ENCODE measurements around the gene LIMS3.
"Not testable (repeated sequence)": the region's sequence is repeated elsewhere in the genome, so short reads cannot be mapped to it uniquely, and the experiment has no call there.

LIMS3 gene

GRCh38 chr2:109927803-109928202 lies 29.3 kb downstream of the LIMS3 start:
- not testable (repeated sequence) for DNase-seq

GRCh38 chr2:109929222-109929621 lies 30.7 kb downstream of the LIMS3 start:
- DNase-seq, result not testable (repeated sequence)

GRCh38 chr2:109936534-109936933 lies 38.0 kb downstream of the LIMS3 start:
- not testable (repeated sequence) for DNase-seq

GRCh38 chr2:109945362-109945761 lies 46.9 kb downstream of the LIMS3 start:
- DNase-seq, result not testable (repeated sequence)

GRCh38 chr2:109947262-109947958 lies 48.9 kb downstream of the LIMS3 start:
- DNase-seq, result not testable (repeated sequence)

- not testable (repeated sequence) for DNase-seq
Observed at GRCh38 chr2:109947959-109948520, 49.6 kb downstream of the LIMS3 start.

GRCh38 chr2:109950146-109950843 lies 51.8 kb downstream of the LIMS3 start:
- DNase-seq, result not testable (repeated sequence)

GRCh38 chr2:109963942-109964341 lies 65.5 kb downstream of the LIMS3 start:
- DNase-seq, result not testable (repeated sequence)

- not testable (repeated sequence) for DNase-seq
Observed at GRCh38 chr2:109965482-109965881, 67.0 kb downstream of the LIMS3 start.

GRCh38 chr2:109966107-109966736 lies 67.7 kb downstream of the LIMS3 start:
- not testable (repeated sequence) for DNase-seq

- DNase-seq, result not testable (repeated sequence)
Observed at GRCh38 chr2:109966858-109967257, 68.4 kb downstream of the LIMS3 start.

GRCh38 chr2:109969864-109970263 lies 71.4 kb downstream of the LIMS3 start:
- not testable (repeated sequence) for DNase-seq

GRCh38 chr2:109971710-109972109 lies 73.2 kb downstream of the LIMS3 start:
- not testable (repeated sequence) for DNase-seq
